GM12864 (cell line): ENCODE results near the gene NAALADL2.

ENCODE experiments used
- DNase-seq: peaks from one replicate; pipeline ENCODE4 v3.0.0-alpha.2; 2011; ENCODE audit warnings: low read depth
- H3K4me3 ChIP-seq: 2 replicates; pipeline ENCODE4 v1.5.1; 2011; ENCODE audit warnings: mild to moderate bottlenecking, low read depth, low read length, control low read depth
- CTCF ChIP-seq: IDR thresholded peaks from 2 replicates; pipeline ENCODE4 v1.5.1; 2011; ENCODE audit warnings: low read depth, mild to moderate bottlenecking, moderate library complexity, low read length, control low read depth, inconsistent platforms; ENCODE audit errors: missing control alignments

NAALADL2 gene

GRCh38 chr3:175558261-175558660 is 699.1 kb downstream of the NAALADL2 start:
- TF ChIP-seq CTCF: no peak
- no peak overlapping the region for H3K4me3 ChIP-seq
- no peak for DNase-seq

GRCh38 chr3:175564363-175564762 is 705.2 kb downstream of the NAALADL2 start:
- no peak for TF ChIP-seq CTCF
- no peak overlapping the region for H3K4me3 ChIP-seq
- no peak for DNase-seq

GRCh38 chr3:175571096-175571495 is 712.0 kb downstream of the NAALADL2 start:
- TF ChIP-seq CTCF: no peak
- no peak for DNase-seq
- no peak overlapping the region for H3K4me3 ChIP-seq

GRCh38 chr3:175573226-175573625 is 714.1 kb downstream of the NAALADL2 start:
- H3K4me3 ChIP-seq: no peak overlapping the region
- no peak for TF ChIP-seq CTCF
- no peak for DNase-seq

- no peak overlapping the region for H3K4me3 ChIP-seq
- TF ChIP-seq CTCF: no peak
- DNase-seq: no peak
Observed at GRCh38 chr3:175580318-175580717, 721.2 kb downstream of the NAALADL2 start.

- no peak for TF ChIP-seq CTCF
- H3K4me3 ChIP-seq: no peak overlapping the region
- DNase-seq: no peak
Observed at GRCh38 chr3:175585898-175586297, 726.8 kb downstream of the NAALADL2 start.

GRCh38 chr3:175590745-175591144 is 731.6 kb downstream of the NAALADL2 start:
- H3K4me3 ChIP-seq: no peak overlapping the region
- no peak for DNase-seq

More at GRCh38 chr3:175590745-175591144, 731.6 kb downstream of the NAALADL2 start:
- no peak for TF ChIP-seq CTCF
